H1 (cell line): ENCODE measurements around the gene ZXDB. TPM values are rescaled to one million over a fixed set of nuclear protein-coding genes. Genes with fewer than 3 reads are reported as not detected.

Experiments
- EP300 ChIP-seq, 2 experiments: IDR thresholded peaks; 1 replicate in 1 of 2; 2 replicates in 1 of 2; pipeline ENCODE4 v1.6.1; 2011 to 2012; ENCODE audit warnings: low read depth in 2 of 2, low read length in 2 of 2, mild to moderate bottlenecking in 2 of 2, borderline replicate concordance in 1 of 2, inconsistent platforms in 1 of 2, moderate library complexity in 1 of 2
- NANOG ChIP-seq: IDR thresholded peaks from 2 replicates; pipeline ENCODE4 v1.6.1; 2011; ENCODE audit warnings: low read length, low read depth, mild to moderate bottlenecking, inconsistent platforms; ENCODE audit not compliant: insufficient read depth, poor library complexity, severe bottlenecking
- polyA plus RNA-seq, 7 experiments: library from polyadenylated mRNA; depleted of rRNA in 3 of 7; stranded (reverse) in 5 of 7; unstranded in 2 of 7; fragments of >200 nt in 5 of 7; fragments of 200-250 nt in 2 of 7; gene quantifications; 1 replicate in 5 of 7; 2 replicates in 1 of 7; 4 replicates in 1 of 7; pipeline versions ENCODE4 v1.2.1 to v1.2.3, GENCODE V29; 2011 to 2013; ENCODE audit warnings: missing spikeins in 2 of 7, mixed read lengths in 2 of 7
- total RNA-seq: library from RNA; stranded (reverse); fragmentation: NEBNext Ultra II Directional; extraction: Animal tissue kit (Norgen Biotek cat#: 25700); gene quantifications from 2 replicates; pipeline ENCODE4 v1.2.1, GENCODE V29; 2021
- TF ChIP-seq, protein P1 (sequence below): fragments of 300-600 bp; sonication (generic); IDR thresholded peaks from 2 replicates; pipeline ENCODE4 v1.7.1; 2012; ENCODE audit warnings: low read length, moderate library complexity, mild to moderate bottlenecking, inconsistent platforms; ENCODE audit not compliant: insufficient replicate concordance

ZXDB gene
- total and polyA plus RNA-seq, 2 of the 8 experiments (the other 6 are each of a cell fraction or from before 2014, with no cell fraction given) = 4.0 to 6.7 TPM

DNA sequence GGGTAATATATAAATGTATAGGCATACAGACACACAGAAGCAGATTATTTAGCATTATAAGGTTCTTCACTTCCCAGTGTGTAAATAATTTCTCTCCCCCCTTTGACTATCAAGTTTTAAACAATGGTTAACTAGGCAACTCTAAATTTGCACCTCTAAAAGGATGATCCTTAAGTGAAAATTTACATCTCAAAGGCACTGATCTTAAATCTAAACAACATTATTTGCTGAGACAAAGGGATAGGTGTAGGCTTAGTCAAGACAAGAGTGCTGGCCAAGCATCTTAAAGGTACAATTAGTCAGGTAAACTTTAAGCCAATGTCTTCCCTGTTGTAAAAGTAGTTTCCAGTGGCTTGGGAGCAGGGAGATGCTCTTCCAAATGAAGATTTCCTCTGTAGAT, 55.2 kb downstream of the ZXDB start (continued):
- TF ChIP-seq, protein P1, sequence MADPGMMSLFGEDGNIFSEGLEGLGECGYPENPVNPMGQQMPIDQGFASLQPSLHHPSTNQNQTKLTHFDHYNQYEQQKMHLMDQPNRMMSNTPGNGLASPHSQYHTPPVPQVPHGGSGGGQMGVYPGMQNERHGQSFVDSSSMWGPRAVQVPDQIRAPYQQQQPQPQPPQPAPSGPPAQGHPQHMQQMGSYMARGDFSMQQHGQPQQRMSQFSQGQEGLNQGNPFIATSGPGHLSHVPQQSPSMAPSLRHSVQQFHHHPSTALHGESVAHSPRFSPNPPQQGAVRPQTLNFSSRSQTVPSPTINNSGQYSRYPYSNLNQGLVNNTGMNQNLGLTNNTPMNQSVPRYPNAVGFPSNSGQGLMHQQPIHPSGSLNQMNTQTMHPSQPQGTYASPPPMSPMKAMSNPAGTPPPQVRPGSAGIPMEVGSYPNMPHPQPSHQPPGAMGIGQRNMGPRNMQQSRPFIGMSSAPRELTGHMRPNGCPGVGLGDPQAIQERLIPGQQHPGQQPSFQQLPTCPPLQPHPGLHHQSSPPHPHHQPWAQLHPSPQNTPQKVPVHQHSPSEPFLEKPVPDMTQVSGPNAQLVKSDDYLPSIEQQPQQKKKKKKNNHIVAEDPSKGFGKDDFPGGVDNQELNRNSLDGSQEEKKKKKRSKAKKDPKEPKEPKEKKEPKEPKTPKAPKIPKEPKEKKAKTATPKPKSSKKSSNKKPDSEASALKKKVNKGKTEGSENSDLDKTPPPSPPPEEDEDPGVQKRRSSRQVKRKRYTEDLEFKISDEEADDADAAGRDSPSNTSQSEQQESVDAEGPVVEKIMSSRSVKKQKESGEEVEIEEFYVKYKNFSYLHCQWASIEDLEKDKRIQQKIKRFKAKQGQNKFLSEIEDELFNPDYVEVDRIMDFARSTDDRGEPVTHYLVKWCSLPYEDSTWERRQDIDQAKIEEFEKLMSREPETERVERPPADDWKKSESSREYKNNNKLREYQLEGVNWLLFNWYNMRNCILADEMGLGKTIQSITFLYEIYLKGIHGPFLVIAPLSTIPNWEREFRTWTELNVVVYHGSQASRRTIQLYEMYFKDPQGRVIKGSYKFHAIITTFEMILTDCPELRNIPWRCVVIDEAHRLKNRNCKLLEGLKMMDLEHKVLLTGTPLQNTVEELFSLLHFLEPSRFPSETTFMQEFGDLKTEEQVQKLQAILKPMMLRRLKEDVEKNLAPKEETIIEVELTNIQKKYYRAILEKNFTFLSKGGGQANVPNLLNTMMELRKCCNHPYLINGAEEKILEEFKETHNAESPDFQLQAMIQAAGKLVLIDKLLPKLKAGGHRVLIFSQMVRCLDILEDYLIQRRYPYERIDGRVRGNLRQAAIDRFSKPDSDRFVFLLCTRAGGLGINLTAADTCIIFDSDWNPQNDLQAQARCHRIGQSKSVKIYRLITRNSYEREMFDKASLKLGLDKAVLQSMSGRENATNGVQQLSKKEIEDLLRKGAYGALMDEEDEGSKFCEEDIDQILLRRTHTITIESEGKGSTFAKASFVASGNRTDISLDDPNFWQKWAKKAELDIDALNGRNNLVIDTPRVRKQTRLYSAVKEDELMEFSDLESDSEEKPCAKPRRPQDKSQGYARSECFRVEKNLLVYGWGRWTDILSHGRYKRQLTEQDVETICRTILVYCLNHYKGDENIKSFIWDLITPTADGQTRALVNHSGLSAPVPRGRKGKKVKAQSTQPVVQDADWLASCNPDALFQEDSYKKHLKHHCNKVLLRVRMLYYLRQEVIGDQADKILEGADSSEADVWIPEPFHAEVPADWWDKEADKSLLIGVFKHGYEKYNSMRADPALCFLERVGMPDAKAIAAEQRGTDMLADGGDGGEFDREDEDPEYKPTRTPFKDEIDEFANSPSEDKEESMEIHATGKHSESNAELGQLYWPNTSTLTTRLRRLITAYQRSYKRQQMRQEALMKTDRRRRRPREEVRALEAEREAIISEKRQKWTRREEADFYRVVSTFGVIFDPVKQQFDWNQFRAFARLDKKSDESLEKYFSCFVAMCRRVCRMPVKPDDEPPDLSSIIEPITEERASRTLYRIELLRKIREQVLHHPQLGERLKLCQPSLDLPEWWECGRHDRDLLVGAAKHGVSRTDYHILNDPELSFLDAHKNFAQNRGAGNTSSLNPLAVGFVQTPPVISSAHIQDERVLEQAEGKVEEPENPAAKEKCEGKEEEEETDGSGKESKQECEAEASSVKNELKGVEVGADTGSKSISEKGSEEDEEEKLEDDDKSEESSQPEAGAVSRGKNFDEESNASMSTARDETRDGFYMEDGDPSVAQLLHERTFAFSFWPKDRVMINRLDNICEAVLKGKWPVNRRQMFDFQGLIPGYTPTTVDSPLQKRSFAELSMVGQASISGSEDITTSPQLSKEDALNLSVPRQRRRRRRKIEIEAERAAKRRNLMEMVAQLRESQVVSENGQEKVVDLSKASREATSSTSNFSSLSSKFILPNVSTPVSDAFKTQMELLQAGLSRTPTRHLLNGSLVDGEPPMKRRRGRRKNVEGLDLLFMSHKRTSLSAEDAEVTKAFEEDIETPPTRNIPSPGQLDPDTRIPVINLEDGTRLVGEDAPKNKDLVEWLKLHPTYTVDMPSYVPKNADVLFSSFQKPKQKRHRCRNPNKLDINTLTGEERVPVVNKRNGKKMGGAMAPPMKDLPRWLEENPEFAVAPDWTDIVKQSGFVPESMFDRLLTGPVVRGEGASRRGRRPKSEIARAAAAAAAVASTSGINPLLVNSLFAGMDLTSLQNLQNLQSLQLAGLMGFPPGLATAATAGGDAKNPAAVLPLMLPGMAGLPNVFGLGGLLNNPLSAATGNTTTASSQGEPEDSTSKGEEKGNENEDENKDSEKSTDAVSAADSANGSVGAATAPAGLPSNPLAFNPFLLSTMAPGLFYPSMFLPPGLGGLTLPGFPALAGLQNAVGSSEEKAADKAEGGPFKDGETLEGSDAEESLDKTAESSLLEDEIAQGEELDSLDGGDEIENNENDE = peak; percentile 30
- peak; percentile 35 for TF ChIP-seq NANOG
- TF ChIP-seq EP300 (IDR thresholded peaks at IDR 0.05; ENCODE audit: borderline replicate concordance in 1 of 2, low read depth in 2 of 2, low read length in 2 of 2) = no peak
